Measurements from ENCODE around the gene ARID5B.

The ARID5B gene

DNA sequence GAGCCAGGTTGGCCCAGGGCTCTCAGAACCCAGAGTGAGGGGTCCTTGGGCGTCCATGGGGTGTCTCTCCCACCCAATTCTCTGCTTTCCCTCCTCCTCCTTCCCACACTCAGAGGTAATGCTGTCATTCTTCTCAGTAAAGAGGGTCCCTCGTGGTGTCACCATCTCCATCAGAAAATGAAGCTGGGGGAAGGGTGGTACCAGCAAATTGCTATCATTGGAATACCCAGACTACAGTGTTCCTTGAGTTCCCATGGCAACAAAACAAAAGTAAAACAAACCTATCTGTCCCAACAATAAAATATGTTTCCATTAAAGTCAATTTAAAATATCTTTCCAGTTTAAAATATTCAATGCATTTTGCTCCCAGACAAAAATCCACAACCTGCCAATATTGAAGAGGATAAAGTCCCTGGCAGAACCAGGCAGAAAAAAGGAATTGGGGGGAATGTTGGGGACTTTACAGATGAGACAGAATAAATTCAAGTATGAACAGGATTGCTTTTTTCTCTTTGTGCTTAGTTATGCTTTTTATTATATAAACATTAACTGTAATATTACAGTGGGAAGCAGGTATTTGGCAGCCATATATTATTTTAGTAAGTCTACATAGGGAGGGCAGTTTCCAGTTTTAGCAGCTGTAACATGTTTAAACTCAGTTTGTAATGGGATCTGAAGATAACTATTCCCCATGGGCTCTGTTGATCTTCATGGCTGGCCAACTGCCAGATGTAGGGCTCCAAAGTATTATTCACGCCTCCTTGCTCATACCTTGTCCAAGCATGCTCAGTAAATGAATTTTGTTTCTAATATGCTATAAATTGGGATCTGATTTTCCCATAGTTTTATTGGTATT lies 182.1 kb downstream of the ARID5B start (continued):
- TF ChIP-seq, protein P1, sequence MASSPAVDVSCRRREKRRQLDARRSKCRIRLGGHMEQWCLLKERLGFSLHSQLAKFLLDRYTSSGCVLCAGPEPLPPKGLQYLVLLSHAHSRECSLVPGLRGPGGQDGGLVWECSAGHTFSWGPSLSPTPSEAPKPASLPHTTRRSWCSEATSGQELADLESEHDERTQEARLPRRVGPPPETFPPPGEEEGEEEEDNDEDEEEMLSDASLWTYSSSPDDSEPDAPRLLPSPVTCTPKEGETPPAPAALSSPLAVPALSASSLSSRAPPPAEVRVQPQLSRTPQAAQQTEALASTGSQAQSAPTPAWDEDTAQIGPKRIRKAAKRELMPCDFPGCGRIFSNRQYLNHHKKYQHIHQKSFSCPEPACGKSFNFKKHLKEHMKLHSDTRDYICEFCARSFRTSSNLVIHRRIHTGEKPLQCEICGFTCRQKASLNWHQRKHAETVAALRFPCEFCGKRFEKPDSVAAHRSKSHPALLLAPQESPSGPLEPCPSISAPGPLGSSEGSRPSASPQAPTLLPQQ (tag by site-specific recombination; IDR thresholded peaks at IDR 0.05): no peak
- no peak for TF ChIP-seq ZNF785 (tag by site-specific recombination; IDR thresholded peaks at IDR 0.05)
- no peak for TF ChIP-seq ZNF768 (tag by site-specific recombination; IDR thresholded peaks at IDR 0.05)
- TF ChIP-seq ZNF239 (tag by site-specific recombination; IDR thresholded peaks at IDR 0.05): no peak
- TF ChIP-seq ZIC2 (tag by site-specific recombination; IDR thresholded peaks at IDR 0.05): no peak
- TF ChIP-seq ZNF175 (tag by site-specific recombination; IDR thresholded peaks at IDR 0.05): no peak
- TF ChIP-seq HOXC10 (CRISPR knock-in tag; IDR thresholded peaks at IDR 0.05): no peak
- no peak for TF ChIP-seq ZNF157 (tag by site-specific recombination; IDR thresholded peaks at IDR 0.05)
- TF ChIP-seq ZNF558 (tag by site-specific recombination; IDR thresholded peaks at IDR 0.05): peak; percentile 13; the same call in 1 of the 2 replicates
- TF ChIP-seq, protein P2, sequence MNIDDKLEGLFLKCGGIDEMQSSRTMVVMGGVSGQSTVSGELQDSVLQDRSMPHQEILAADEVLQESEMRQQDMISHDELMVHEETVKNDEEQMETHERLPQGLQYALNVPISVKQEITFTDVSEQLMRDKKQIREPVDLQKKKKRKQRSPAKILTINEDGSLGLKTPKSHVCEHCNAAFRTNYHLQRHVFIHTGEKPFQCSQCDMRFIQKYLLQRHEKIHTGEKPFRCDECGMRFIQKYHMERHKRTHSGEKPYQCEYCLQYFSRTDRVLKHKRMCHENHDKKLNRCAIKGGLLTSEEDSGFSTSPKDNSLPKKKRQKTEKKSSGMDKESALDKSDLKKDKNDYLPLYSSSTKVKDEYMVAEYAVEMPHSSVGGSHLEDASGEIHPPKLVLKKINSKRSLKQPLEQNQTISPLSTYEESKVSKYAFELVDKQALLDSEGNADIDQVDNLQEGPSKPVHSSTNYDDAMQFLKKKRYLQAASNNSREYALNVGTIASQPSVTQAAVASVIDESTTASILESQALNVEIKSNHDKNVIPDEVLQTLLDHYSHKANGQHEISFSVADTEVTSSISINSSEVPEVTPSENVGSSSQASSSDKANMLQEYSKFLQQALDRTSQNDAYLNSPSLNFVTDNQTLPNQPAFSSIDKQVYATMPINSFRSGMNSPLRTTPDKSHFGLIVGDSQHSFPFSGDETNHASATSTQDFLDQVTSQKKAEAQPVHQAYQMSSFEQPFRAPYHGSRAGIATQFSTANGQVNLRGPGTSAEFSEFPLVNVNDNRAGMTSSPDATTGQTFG (tag by site-specific recombination; IDR thresholded peaks at IDR 0.05; ENCODE audit: borderline replicate concordance): no peak
- 0 out of 2 replicates have a peak, but pooled peaks have one; percentile 38 for TF ChIP-seq ZNF335 (tag by site-specific recombination; conservative IDR thresholded peaks at IDR 0.05)
- TF ChIP-seq, protein P3, sequence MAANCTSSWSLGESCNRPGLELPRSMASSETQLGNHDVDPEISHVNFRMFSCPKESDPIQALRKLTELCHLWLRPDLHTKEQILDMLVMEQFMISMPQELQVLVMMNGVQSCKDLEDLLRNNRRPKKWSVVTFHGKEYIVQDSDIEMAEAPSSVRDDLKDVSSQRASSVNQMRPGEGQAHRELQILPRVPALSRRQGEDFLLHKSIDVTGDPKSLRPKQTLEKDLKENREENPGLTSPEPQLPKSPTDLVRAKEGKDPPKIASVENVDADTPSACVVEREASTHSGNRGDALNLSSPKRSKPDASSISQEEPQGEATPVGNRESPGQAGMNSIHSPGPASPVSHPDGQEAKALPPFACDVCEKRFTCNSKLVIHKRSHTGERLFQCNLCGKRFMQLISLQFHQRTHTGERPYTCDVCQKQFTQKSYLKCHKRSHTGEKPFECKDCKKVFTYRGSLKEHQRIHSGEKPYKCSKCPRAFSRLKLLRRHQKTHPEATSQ (tag by site-specific recombination; IDR thresholded peaks at IDR 0.05): no peak
- no peak for TF ChIP-seq PRDM2 (tag by site-specific recombination; IDR thresholded peaks at IDR 0.05; ENCODE audit: borderline replicate concordance)
- no peak for TF ChIP-seq ZNF16 (tag by site-specific recombination; IDR thresholded peaks at IDR 0.05; ENCODE audit: low read depth)
- TF ChIP-seq ZNF660 (tag by site-specific recombination; IDR thresholded peaks at IDR 0.05): peak; percentile 84; the same call in 1 of the 2 replicates
- TF ChIP-seq PRDM1 (tag by site-specific recombination; IDR thresholded peaks at IDR 0.05): no peak
- no peak for TF ChIP-seq ZNF624 (tag by site-specific recombination; IDR thresholded peaks at IDR 0.05)
- no peak for TF ChIP-seq KLF1 (tag by site-specific recombination; IDR thresholded peaks at IDR 0.05)
- TF ChIP-seq, protein P4, sequence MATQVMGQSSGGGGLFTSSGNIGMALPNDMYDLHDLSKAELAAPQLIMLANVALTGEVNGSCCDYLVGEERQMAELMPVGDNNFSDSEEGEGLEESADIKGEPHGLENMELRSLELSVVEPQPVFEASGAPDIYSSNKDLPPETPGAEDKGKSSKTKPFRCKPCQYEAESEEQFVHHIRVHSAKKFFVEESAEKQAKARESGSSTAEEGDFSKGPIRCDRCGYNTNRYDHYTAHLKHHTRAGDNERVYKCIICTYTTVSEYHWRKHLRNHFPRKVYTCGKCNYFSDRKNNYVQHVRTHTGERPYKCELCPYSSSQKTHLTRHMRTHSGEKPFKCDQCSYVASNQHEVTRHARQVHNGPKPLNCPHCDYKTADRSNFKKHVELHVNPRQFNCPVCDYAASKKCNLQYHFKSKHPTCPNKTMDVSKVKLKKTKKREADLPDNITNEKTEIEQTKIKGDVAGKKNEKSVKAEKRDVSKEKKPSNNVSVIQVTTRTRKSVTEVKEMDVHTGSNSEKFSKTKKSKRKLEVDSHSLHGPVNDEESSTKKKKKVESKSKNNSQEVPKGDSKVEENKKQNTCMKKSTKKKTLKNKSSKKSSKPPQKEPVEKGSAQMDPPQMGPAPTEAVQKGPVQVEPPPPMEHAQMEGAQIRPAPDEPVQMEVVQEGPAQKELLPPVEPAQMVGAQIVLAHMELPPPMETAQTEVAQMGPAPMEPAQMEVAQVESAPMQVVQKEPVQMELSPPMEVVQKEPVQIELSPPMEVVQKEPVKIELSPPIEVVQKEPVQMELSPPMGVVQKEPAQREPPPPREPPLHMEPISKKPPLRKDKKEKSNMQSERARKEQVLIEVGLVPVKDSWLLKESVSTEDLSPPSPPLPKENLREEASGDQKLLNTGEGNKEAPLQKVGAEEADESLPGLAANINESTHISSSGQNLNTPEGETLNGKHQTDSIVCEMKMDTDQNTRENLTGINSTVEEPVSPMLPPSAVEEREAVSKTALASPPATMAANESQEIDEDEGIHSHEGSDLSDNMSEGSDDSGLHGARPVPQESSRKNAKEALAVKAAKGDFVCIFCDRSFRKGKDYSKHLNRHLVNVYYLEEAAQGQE (tag by site-specific recombination; IDR thresholded peaks at IDR 0.05): no peak
- TF ChIP-seq ZNF76 (tag by site-specific recombination; IDR thresholded peaks at IDR 0.05; ENCODE audit: borderline replicate concordance, low read depth): no peak
- TF ChIP-seq KLF8 (tag by site-specific recombination; IDR thresholded peaks at IDR 0.05): no peak
- no peak for TF ChIP-seq ZNF621 (tag by site-specific recombination; IDR thresholded peaks at IDR 0.05)
- no peak for TF ChIP-seq ZNF560 (tag by site-specific recombination; IDR thresholded peaks at IDR 0.05; ENCODE audit: borderline replicate concordance)
- no peak for TF ChIP-seq YY2 (tag by site-specific recombination; IDR thresholded peaks at IDR 0.05)
- TF ChIP-seq, protein P5, sequence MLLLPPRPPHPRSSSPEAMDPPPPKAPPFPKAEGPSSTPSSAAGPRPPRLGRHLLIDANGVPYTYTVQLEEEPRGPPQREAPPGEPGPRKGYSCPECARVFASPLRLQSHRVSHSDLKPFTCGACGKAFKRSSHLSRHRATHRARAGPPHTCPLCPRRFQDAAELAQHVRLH (tag by site-specific recombination; IDR thresholded peaks at IDR 0.05): no peak

Measured in HEK293 (cell line).